ENCODE measurements around the gene IPCEF1. TPM values are rescaled to one million over a fixed set of nuclear protein-coding genes. Genes with fewer than 3 reads are reported as not detected.
A peak's percentile ranks its signal among the peaks of the same experiment; 100 is the strongest.

IPCEF1 gene
- total and polyA plus RNA-seq, 5 donors from 2014 or later, result 82.4 to 160 (median 85.9) TPM

DNA sequence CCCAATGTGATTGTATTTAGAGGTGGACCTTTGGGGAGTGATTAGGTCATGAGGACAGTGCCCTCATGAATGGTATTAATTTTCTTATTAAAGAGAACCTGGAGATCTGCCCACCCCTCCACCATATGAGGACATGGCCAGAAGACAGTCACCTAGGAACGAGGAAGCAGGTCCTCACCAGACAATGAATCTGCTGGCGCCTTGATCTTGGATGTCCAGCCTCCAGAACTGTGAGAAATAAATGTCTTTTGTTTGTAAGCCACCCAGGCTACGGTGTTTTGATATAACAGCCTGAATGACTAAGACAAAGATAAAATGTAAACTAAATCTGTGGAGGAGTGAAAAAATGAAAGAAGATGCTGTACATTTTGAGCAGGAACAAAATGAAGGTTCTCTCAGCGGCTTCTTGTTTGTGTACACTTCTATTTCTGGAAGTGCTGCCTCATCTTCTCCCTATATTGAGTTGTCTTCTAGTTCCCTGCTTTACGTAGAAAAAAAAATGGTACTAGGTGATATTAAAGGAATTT is 1.5 kb upstream of the IPCEF1 start:
- DNase-seq, result no peak
- peaks cover 0 to 2% (median 0%) of the 10 kb centered on the region in 7 donors for H3K9me3 Mint-ChIP-seq
- Histone ChIP-seq H3K9me3 (ENCODE audit: control insufficient read depth in 2 of 2, low read length in 2 of 2) (no peaks in the 10 kb centered on the region), H3K27ac (ENCODE audit: insufficient read depth, low read length, poor library complexity, severe bottlenecking) (no peak overlapping the region), H3K4me1 (ENCODE audit: control insufficient read depth, insufficient read depth, low read length, poor library complexity, severe bottlenecking) (no peaks in the 10 kb centered on the region), H3K36me3 (ENCODE audit: control insufficient read depth, insufficient read depth, low read length) (no peaks in the 10 kb centered on the region), H3K27me3 (ENCODE audit: control insufficient read depth, insufficient read depth, low read length) (peaks cover 2% of the 10 kb centered on the region), H3K4me3 (ENCODE audit: low read depth, low read length) (no peak overlapping the region)
- H3K4me1 Mint-ChIP-seq, result peaks cover 10 to 30% (median 13%) of the 10 kb centered on the region in 4 donors
- no peak for ATAC-seq (ENCODE audit: low read depth in 2 of 2)
- peaks cover under 1% of the 10 kb centered on the region for H3K27me3 Mint-ChIP-seq
- no peaks in the 10 kb centered on the region for H3K36me3 Mint-ChIP-seq
- no peak overlapping the region for H3K27ac Mint-ChIP-seq
- H3K4me3 Mint-ChIP-seq, result no peak overlapping the region

DNA sequence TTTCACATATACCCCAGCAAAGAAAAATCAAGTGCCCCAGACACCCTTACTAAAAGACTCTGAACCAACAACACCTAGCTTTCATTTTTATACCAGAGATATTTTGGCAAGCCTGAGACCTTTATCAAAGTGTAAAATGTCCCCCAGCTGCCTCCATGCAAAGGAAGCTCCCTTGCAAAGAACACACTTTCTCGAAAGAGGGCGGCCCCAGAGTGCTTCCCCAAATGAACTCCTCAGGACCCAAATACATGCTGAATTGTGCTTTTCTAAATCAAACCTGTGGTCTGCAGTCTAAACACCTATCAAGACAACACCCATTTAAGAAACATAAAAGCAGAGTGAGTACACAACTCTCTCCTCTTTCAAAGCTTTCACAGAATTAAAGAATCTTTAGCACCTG is 490 bp downstream of the IPCEF1 start:
- peaks cover 2% of the 10 kb centered on the region for H3K27me3 ChIP-seq (ENCODE audit: control insufficient read depth, insufficient read depth, low read length)
- Mint-ChIP-seq H3K27me3 (no peaks in the 10 kb centered on the region), H3K4me3 (peak overlapping the region in 1 of 4 donors; percentile 64), H3K36me3 (no peaks in the 10 kb centered on the region), H3K27ac (no peak overlapping the region), H3K4me1 (peaks cover 12 to 32% (median 18%) of the 10 kb centered on the region in 4 donors), H3K9me3 (peaks cover 0 to 2% (median 0%) of the 10 kb centered on the region in 7 donors)
- no peak for ATAC-seq (ENCODE audit: low read depth in 2 of 2)
- H3K4me1 ChIP-seq (ENCODE audit: control insufficient read depth, insufficient read depth, low read length, poor library complexity, severe bottlenecking), result no peaks in the 10 kb centered on the region
- DNase-seq, result no peak
- H3K27ac ChIP-seq (ENCODE audit: insufficient read depth, low read length, poor library complexity, severe bottlenecking), result no peak overlapping the region
- H3K36me3 ChIP-seq (ENCODE audit: control insufficient read depth, insufficient read depth, low read length), result no peaks in the 10 kb centered on the region
- H3K9me3 ChIP-seq (ENCODE audit: control insufficient read depth in 2 of 2, low read length in 2 of 2), result no peaks in the 10 kb centered on the region
- H3K4me3 ChIP-seq (ENCODE audit: low read depth, low read length), result no peak overlapping the region

DNA sequence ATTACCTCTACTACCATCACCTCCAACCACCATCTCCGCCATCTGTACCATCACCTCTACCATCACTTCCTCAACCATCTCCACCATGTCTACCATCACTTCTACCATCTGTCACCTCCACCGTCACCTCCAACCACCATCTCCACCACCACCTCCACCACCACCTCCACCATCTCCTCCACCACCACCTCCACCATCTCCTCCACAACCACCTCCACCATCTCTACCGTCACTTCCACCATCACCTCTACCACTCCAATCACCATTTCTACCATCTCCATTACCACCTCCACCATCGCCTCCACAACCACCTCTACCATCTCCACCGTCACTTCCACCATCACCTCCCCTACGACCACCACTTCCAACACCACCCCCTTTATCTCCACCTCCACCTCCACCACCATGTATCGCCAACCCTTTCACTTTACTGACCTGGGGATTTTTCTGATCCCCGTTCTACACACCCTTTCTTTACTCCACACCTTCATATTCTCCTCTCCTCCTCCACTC is 2.3 kb downstream of the IPCEF1 start:
- Mint-ChIP-seq H3K4me1 (peaks cover 12 to 24% (median 18%) of the 10 kb centered on the region in 4 donors), H3K4me3 (no peak overlapping the region), H3K9me3 (peaks cover 0 to 2% (median 0%) of the 10 kb centered on the region in 7 donors), H3K27ac (peak overlapping the region in 2 of 3 donors; percentile 21), H3K36me3 (no peaks in the 10 kb centered on the region), H3K27me3 (no peaks in the 10 kb centered on the region)
- ATAC-seq (ENCODE audit: low read depth in 2 of 2) (no peak), DNase-seq (no peak)
- H3K9me3 ChIP-seq (ENCODE audit: control insufficient read depth in 2 of 2, low read length in 2 of 2), result no peaks in the 10 kb centered on the region
- peaks cover 2% of the 10 kb centered on the region for H3K27me3 ChIP-seq (ENCODE audit: control insufficient read depth, insufficient read depth, low read length)
- no peak overlapping the region for H3K4me3 ChIP-seq (ENCODE audit: low read depth, low read length)
- no peaks in the 10 kb centered on the region for H3K36me3 ChIP-seq (ENCODE audit: control insufficient read depth, insufficient read depth, low read length)
- H3K4me1 ChIP-seq (ENCODE audit: control insufficient read depth, insufficient read depth, low read length, poor library complexity, severe bottlenecking), result no peaks in the 10 kb centered on the region
- no peak overlapping the region for H3K27ac ChIP-seq (ENCODE audit: insufficient read depth, low read length, poor library complexity, severe bottlenecking)

DNA sequence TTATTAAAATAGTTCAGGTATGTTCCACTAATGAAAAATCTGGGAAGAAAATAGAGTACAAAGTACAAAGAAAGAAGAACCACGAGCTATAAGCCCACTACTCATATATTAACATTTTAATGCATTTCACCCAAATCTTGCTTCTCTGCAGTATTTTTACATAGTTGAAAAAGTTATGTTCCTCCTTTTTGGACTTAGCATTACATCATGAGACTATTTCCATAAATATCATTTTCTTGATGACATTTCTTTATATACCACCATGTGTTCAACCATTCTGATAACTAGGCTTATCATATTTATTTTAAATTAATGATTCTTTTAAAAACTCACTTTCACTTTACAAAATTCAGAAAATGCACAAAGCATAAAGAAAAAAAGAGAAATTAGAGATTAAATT is 3.0 kb downstream of the IPCEF1 start:
- Histone ChIP-seq H3K4me3 (ENCODE audit: low read depth, low read length) (no peak overlapping the region), H3K9me3 (ENCODE audit: control insufficient read depth in 2 of 2, low read length in 2 of 2) (no peaks in the 10 kb centered on the region), H3K4me1 (ENCODE audit: control insufficient read depth, insufficient read depth, low read length, poor library complexity, severe bottlenecking) (no peaks in the 10 kb centered on the region), H3K27ac (ENCODE audit: insufficient read depth, low read length, poor library complexity, severe bottlenecking) (no peak overlapping the region), H3K27me3 (ENCODE audit: control insufficient read depth, insufficient read depth, low read length) (peaks cover 2% of the 10 kb centered on the region), H3K36me3 (ENCODE audit: control insufficient read depth, insufficient read depth, low read length) (no peaks in the 10 kb centered on the region)
- DNase-seq, result no peak
- no peak for ATAC-seq (ENCODE audit: low read depth in 2 of 2)
- Mint-ChIP-seq H3K27me3 (no peaks in the 10 kb centered on the region), H3K36me3 (no peaks in the 10 kb centered on the region), H3K4me3 (no peak overlapping the region), H3K9me3 (peaks cover 0 to 2% (median 0%) of the 10 kb centered on the region in 7 donors), H3K27ac (no peak overlapping the region), H3K4me1 (peaks cover 12 to 19% (median 15%) of the 10 kb centered on the region in 4 donors)

DNA sequence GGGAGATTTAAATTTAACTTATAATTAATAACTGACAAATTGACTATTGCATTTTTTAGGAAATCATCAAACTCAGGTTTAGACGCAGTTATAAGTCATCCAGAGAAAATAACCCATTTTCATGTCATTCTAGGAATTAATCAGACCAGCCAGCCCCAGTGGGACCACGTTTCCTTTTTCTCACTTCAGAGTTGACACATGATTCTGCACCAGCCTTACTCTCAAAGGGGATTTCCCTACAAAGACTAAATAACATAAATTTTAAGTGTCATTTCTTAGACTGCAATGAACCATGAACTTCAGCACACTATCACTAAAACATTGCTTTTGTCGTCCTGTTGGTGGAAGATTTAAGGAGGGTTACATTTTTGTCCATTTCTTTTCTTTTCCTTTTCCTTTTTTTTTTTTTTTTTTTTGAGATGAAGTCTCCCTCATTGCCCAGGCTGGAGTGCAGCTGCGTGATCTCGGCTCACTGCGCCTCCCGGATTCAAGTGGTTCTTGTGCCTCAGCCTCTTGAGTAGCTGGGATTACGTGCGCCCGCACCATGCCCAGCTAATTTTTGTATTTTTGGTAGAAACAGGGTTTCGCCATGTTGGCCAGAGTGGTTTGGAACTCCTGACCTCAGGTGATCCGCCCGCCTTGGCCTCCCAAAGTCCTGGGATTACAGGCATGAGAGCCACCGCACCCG is 3.6 kb downstream of the IPCEF1 start:
- Histone ChIP-seq H3K27me3 (ENCODE audit: control insufficient read depth, insufficient read depth, low read length) (peaks cover 2% of the 10 kb centered on the region), H3K36me3 (ENCODE audit: control insufficient read depth, insufficient read depth, low read length) (no peaks in the 10 kb centered on the region), H3K4me1 (ENCODE audit: control insufficient read depth, insufficient read depth, low read length, poor library complexity, severe bottlenecking) (no peaks in the 10 kb centered on the region), H3K4me3 (ENCODE audit: low read depth, low read length) (no peak overlapping the region), H3K27ac (ENCODE audit: insufficient read depth, low read length, poor library complexity, severe bottlenecking) (no peak overlapping the region), H3K9me3 (ENCODE audit: control insufficient read depth in 2 of 2, low read length in 2 of 2) (no peaks in the 10 kb centered on the region)
- Mint-ChIP-seq H3K9me3 (peaks cover 0 to 2% (median 0%) of the 10 kb centered on the region in 7 donors), H3K4me3 (no peak overlapping the region), H3K27me3 (no peaks in the 10 kb centered on the region), H3K36me3 (no peaks in the 10 kb centered on the region), H3K4me1 (peaks cover 12 to 19% (median 15%) of the 10 kb centered on the region in 4 donors), H3K27ac (no peak overlapping the region)
- ATAC-seq (ENCODE audit: low read depth in 2 of 2) (peak in 1 of 2 donors; percentile 46), DNase-seq (peak in 1 of 3 donors; percentile 55)

DNA sequence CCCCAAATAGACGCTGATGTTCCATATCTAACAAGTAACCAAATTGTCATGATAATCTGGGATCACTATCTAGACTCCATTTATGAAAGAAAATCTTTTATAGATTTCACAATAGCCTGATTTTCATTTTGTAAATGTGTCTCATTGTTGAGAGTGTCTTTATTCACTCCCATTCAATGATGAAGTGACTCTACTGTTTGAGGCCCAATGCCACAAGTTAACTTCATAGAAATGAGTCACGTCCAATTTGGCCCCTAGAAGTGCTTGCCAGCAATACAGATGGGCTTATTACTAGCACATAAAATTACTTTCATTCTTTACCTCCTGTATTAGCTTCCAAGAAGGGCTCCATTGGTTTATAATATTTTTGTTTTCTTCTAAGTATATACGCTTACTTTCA is 6.3 kb downstream of the IPCEF1 start:
- Histone ChIP-seq H3K4me1 (ENCODE audit: control insufficient read depth, insufficient read depth, low read length, poor library complexity, severe bottlenecking) (no peaks in the 10 kb centered on the region), H3K27ac (ENCODE audit: insufficient read depth, low read length, poor library complexity, severe bottlenecking) (no peak overlapping the region), H3K36me3 (ENCODE audit: control insufficient read depth, insufficient read depth, low read length) (no peaks in the 10 kb centered on the region), H3K27me3 (ENCODE audit: control insufficient read depth, insufficient read depth, low read length) (no peaks in the 10 kb centered on the region), H3K4me3 (ENCODE audit: low read depth, low read length) (no peak overlapping the region), H3K9me3 (ENCODE audit: control insufficient read depth in 2 of 2, low read length in 2 of 2) (no peaks in the 10 kb centered on the region)
- H3K4me3 Mint-ChIP-seq, result no peak overlapping the region
- no peak overlapping the region for H3K27ac Mint-ChIP-seq
- H3K4me1 Mint-ChIP-seq, result peaks cover 11 to 14% (median 12%) of the 10 kb centered on the region in 4 donors
- ATAC-seq (ENCODE audit: low read depth in 2 of 2) (no peak), DNase-seq (no peak)
- no peaks in the 10 kb centered on the region for H3K27me3 Mint-ChIP-seq
- peaks cover 0 to 5% (median 1%) of the 10 kb centered on the region in 7 donors for H3K9me3 Mint-ChIP-seq
- H3K36me3 Mint-ChIP-seq, result no peaks in the 10 kb centered on the region

DNA sequence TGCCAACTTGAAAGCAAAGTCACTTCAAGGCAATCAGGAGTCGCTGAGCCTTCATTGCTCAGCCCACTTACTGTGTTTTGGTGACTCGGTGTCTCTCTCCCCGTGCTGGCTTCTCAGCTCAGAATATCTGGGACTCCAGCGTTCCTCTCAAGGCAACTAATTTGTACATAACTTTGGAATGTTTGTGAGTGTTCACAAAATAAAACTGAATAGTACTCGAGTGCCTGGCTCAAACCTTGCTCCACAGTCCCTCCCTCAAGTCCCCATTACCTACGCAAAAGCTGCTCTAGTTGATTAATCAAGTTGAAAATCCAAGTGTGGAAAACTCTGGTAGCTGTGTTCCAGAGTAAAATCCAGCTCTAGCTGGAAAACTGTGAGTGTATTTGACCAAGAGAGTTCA is 8.6 kb downstream of the IPCEF1 start:
- Histone ChIP-seq H3K9me3 (ENCODE audit: control insufficient read depth in 2 of 2, low read length in 2 of 2) (no peaks in the 10 kb centered on the region), H3K4me3 (ENCODE audit: low read depth, low read length) (no peak overlapping the region), H3K36me3 (ENCODE audit: control insufficient read depth, insufficient read depth, low read length) (no peaks in the 10 kb centered on the region), H3K27me3 (ENCODE audit: control insufficient read depth, insufficient read depth, low read length) (no peaks in the 10 kb centered on the region), H3K4me1 (ENCODE audit: control insufficient read depth, insufficient read depth, low read length, poor library complexity, severe bottlenecking) (no peaks in the 10 kb centered on the region), H3K27ac (ENCODE audit: insufficient read depth, low read length, poor library complexity, severe bottlenecking) (no peak overlapping the region)
- Mint-ChIP-seq H3K27ac (peak overlapping the region in 1 of 3 donors; percentile 10), H3K4me3 (no peak overlapping the region), H3K27me3 (no peaks in the 10 kb centered on the region), H3K9me3 (peaks cover 0 to 5% (median 2%) of the 10 kb centered on the region in 7 donors), H3K4me1 (peaks cover 0 to 8% (median 3%) of the 10 kb centered on the region in 4 donors), H3K36me3 (no peaks in the 10 kb centered on the region)
- DNase-seq, result no peak
- ATAC-seq (ENCODE audit: low read depth in 2 of 2), result no peak

All from CD4-positive, CD25-positive, alpha-beta regulatory T cell (primary cell).